AG04449 (cell line): ENCODE measurements around the gene TBC1D19.

ENCODE experiments used
- CTCF ChIA-PET: fragments of 350-600 bp; formaldehyde crosslinking; extraction: SDS; loops from one replicate; lab custom pipeline; 2021; ENCODE audit warnings: antibody characterized with exemption; lab: Yijun Ruan, JAX
- POLR2A ChIA-PET: fragments of 400-600, 350-600 bp; formaldehyde crosslinking; extraction: SDS; loops from one replicate; lab custom pipeline; 2020; ENCODE audit warnings: antibody characterized with exemption, inconsistent platforms; lab: Yijun Ruan, JAX
- DNase-seq: peaks from one replicate; pipeline ENCODE4 v3.0.0-alpha.2; 2010; ENCODE audit warnings: low read depth, low spot score
- H3K4me3 ChIP-seq: 2 replicates; pipeline ENCODE4 v1.5.1; 2011; ENCODE audit warnings: low read depth, mild to moderate bottlenecking, control low read depth, low read length
- TF ChIP-seq, protein P1 (sequence below): IDR thresholded peaks from one replicate; pipeline ENCODE4 v1.5.1; 2011; ENCODE audit warnings: mild to moderate bottlenecking, moderate library complexity, low read length, control low read depth, inconsistent platforms; ENCODE audit not compliant: insufficient read depth; ENCODE audit errors: missing control alignments

TBC1D19 gene

GRCh38 chr4:26763063-26763462 is 179.2 kb downstream of the TBC1D19 start:
- ChIA-PET POLR2A (no interaction called here), CTCF (interaction anchor here (0.9 kb wide), 2 partner anchors 14 to 285 kb away, joined by 3 to 4 read pairs; no protein-coding TSS in a partner anchor)
- no peak for DNase-seq
- H3K4me3 ChIP-seq: no peak overlapping the region
- TF ChIP-seq, protein P1, sequence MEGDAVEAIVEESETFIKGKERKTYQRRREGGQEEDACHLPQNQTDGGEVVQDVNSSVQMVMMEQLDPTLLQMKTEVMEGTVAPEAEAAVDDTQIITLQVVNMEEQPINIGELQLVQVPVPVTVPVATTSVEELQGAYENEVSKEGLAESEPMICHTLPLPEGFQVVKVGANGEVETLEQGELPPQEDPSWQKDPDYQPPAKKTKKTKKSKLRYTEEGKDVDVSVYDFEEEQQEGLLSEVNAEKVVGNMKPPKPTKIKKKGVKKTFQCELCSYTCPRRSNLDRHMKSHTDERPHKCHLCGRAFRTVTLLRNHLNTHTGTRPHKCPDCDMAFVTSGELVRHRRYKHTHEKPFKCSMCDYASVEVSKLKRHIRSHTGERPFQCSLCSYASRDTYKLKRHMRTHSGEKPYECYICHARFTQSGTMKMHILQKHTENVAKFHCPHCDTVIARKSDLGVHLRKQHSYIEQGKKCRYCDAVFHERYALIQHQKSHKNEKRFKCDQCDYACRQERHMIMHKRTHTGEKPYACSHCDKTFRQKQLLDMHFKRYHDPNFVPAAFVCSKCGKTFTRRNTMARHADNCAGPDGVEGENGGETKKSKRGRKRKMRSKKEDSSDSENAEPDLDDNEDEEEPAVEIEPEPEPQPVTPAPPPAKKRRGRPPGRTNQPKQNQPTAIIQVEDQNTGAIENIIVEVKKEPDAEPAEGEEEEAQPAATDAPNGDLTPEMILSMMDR: no peak

DNA sequence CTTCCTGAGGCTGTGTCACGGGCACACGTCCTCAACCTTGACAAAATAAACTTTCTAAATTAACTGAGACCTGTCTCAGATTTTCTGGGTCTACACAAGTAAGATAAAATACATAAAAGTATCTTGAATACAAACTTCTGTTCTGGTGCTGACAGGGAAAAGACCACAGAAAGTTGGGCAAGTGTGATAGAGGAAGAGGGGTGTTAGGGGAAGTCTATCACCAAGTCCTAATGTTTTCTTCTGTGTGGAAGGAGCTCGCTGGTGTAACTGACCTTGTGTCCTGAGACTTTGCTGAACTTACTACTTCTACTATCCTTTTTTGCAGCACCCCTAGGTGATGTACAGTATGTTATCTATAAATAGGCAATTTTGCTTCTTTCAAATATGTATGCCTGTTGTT is 179.8 kb downstream of the TBC1D19 start:
- DNase-seq: no peak
- POLR2A ChIA-PET: no interaction called here
- TF ChIP-seq, protein P1: no peak
- CTCF ChIA-PET: interaction anchor here (0.9 kb wide), 2 partner anchors 13 to 284 kb away, joined by 3 to 4 read pairs; no protein-coding TSS in a partner anchor
- H3K4me3 ChIP-seq: no peak overlapping the region

GRCh38 chr4:26764231-26764630 is 180.3 kb downstream of the TBC1D19 start:
- POLR2A ChIA-PET: no interaction called here
- no peak overlapping the region for H3K4me3 ChIP-seq
- TF ChIP-seq, protein P1: no peak
- CTCF ChIA-PET: interaction anchor here (0.9 kb wide), 1 partner anchor 284 kb away, joined by 3 read pairs; no protein-coding TSS in a partner anchor
- no peak for DNase-seq

DNA sequence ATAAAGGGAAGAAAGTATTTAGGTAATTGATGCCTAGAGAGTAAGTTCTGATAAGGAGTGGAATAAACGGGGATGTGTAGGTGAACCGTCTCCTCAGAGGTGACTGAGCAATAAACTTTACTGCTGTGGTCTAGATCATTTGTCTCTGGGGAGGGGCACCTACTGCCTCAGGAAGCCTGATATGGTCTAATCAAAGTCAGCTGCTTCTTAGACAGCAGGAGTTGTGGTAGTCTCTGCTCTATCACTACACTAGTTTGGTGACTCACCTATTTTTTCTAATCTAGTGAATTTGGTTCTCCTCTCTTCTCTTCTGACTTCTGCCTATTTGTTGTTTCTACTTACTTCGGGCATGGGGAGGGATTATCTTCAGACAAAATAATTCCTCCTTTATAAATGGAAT is 181.6 kb downstream of the TBC1D19 start:
- ChIA-PET CTCF (no interaction called here), POLR2A (no interaction called here)
- DNase-seq: no peak
- TF ChIP-seq, protein P1: no peak
- no peak overlapping the region for H3K4me3 ChIP-seq

GRCh38 chr4:26766141-26766540 is 182.3 kb downstream of the TBC1D19 start:
- no peak for DNase-seq
- CTCF ChIA-PET: no interaction called here
- POLR2A ChIA-PET: no interaction called here
- no peak overlapping the region for H3K4me3 ChIP-seq
- TF ChIP-seq, protein P1: no peak

DNA sequence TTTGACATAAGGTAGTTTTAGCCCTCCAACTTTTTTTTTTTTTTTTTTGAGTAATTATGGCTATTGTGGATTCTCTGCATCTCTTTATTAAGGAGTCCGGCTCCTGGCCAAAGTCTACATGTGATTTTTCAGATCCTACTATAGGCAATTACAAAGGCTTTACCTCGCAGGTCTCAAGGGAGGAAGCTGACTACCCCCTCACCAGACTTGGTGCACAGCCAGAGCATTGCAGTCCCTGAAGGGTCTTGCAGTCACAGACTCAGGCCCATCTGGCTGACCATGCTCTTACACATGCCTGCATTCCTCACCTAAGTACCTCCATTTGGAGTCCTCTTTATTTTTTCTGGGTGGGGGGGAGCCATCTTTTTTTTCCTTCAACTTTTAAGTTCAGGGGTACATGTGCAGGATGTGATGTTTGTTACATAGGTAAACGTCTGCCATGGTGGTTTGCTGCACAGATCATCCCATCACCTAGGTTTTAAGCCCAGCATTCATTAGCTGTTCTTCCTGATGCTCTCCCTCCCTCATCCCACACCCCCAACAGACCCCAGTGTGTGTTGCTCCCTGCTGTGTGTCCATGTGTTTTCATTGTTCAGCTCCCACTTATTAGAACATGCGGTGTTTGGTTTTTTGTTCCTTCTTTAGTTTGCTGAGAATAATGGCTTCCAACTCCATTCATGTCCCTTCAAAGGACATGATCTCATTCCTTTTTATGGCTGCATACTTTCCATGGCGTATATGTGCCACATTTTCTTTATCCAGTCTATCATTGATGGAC is 188.4 kb downstream of the TBC1D19 start:
- POLR2A ChIA-PET: no interaction called here
- H3K4me3 ChIP-seq: no peak overlapping the region
- DNase-seq: no peak
- CTCF ChIA-PET: interaction anchor here (1.0 kb wide), 1 partner anchor 210 kb away, joined by 4 read pairs; no protein-coding TSS in a partner anchor
- TF ChIP-seq, protein P1: no peak
